OCI-LY7 (cell line): ENCODE results near the gene PARD6G. TPM values are rescaled to one million over a fixed set of nuclear protein-coding genes. Genes with fewer than 3 reads are reported as not detected.

ENCODE experiments used
- BruUV-seq: library from RNA; stranded (reverse); fragments of 400-500 nt; replicated peaks from 2 replicates; lab custom pipeline; 2021; lab: Mats Ljungman, UMichigan
- CTCF ChIA-PET: fragments of 300-600 bp; sonication (Branson Sonifier 250); formaldehyde crosslinking; loops from one replicate; lab custom pipeline; 2022; ENCODE audit warnings: antibody characterized with exemption; ENCODE audit not compliant: unreplicated experiment; lab: Charles Lee
- POLR2A ChIA-PET: fragments of 300-600 bp; sonication (Branson Sonifier 250); formaldehyde crosslinking; loops from one replicate; lab custom pipeline; 2022; ENCODE audit warnings: antibody characterized with exemption; lab: Charles Lee
- DNase-seq: peaks from one replicate; pipeline ENCODE4 v3.0.0-alpha.2; 2015; ENCODE audit warnings: low spot score
- H2AFZ ChIP-seq: fragments of 200-600 bp; sonication (generic), shearing (Covaris generic); 2 replicates; pipeline ENCODE4 v1.6.1; 2014; ENCODE audit warnings: mild to moderate bottlenecking, antibody characterized with exemption, low read length, moderate library complexity
- H3K27ac ChIP-seq: fragments of 200-600 bp; sonication (generic); 2 replicates; pipeline ENCODE4 v1.5.1; 2014; ENCODE audit warnings: mixed run types, low read depth, mild to moderate bottlenecking, moderate library complexity, low read length, inconsistent platforms; ENCODE audit not compliant: poor library complexity, severe bottlenecking
- H3K36me3 ChIP-seq: fragments of 200-600 bp; sonication (generic); 2 replicates; pipeline ENCODE4 v1.6.1; 2014; ENCODE audit warnings: mild to moderate bottlenecking, antibody characterized with exemption, low read length, moderate library complexity, mixed read lengths; ENCODE audit not compliant: insufficient read depth
- H3K4me1 ChIP-seq: fragments of 200-600 bp; sonication (generic); 2 replicates; pipeline ENCODE4 v1.5.1; 2014; ENCODE audit warnings: mild to moderate bottlenecking, low read length; ENCODE audit not compliant: insufficient read depth, poor library complexity, severe bottlenecking
- H3K4me2 ChIP-seq: fragments of 200-600 bp; sonication (generic); 2 replicates; pipeline ENCODE4 v1.6.1; 2014; ENCODE audit warnings: mild to moderate bottlenecking, low read length
- H3K4me3 ChIP-seq: fragments of 200-600 bp; sonication (generic); 2 replicates; pipeline ENCODE4 v1.5.1; 2014; ENCODE audit warnings: mild to moderate bottlenecking, low read depth, low read length; ENCODE audit not compliant: poor library complexity, severe bottlenecking
- H3K79me2 ChIP-seq: fragments of 200-600 bp; sonication (generic); 2 replicates; pipeline ENCODE4 v1.6.1; 2016; ENCODE audit warnings: low read depth, mild to moderate bottlenecking, low read length, moderate library complexity, mixed read lengths; ENCODE audit not compliant: insufficient read depth
- H3K9me2 ChIP-seq: fragments of 200-600 bp; sonication (generic); 2 replicates; pipeline ENCODE4 v1.6.1; 2016; ENCODE audit warnings: mild to moderate bottlenecking, low read length, mixed read lengths; ENCODE audit not compliant: insufficient read depth
- H3K9me3 ChIP-seq: fragments of 200-600 bp; sonication (generic); 2 replicates; pipeline ENCODE4 v1.6.1; 2014; ENCODE audit warnings: mild to moderate bottlenecking, mixed run types, low read length, mixed read lengths
- H4K20me1 ChIP-seq: fragments of 200-600 bp; sonication (generic); 2 replicates; pipeline ENCODE4 v1.6.1; 2014; ENCODE audit warnings: mild to moderate bottlenecking, antibody characterized with exemption, low read length, moderate library complexity, mixed read lengths; ENCODE audit not compliant: insufficient read depth
- CTCF ChIP-seq: fragments of 200-600 bp; sonication (generic); conservative IDR thresholded peaks from 2 replicates; pipeline ENCODE4 v1.5.1; 2014; ENCODE audit warnings: mild to moderate bottlenecking, antibody characterized with exemption, low read length, moderate library complexity, mixed read lengths
- EZH2phosphoT487 ChIP-seq: fragments of 200-600 bp; sonication (generic); IDR thresholded peaks from 2 replicates; pipeline ENCODE4 v1.6.1; 2018; ENCODE audit warnings: low read depth, borderline replicate concordance, mild to moderate bottlenecking, mixed run types, antibody characterized with exemption, low read length, moderate library complexity, mixed read lengths
- intact Hi-C: fragments of 100-400 bp; cut with micrococcal nuclease; formaldehyde crosslinking; loops from one replicate; pipeline ENCODE4 v1.10.0; 2022; ENCODE audit not compliant: unreplicated experiment
- total RNA-seq, 2 experiments: library from RNA; depleted of rRNA in 1 of 2; stranded (reverse); fragments of >200 nt in 1 of 2; shearing (Covaris generic) in 1 of 2; gene quantifications; 2 replicates each; pipeline ENCODE4 v1.2.3, GENCODE V29; 2014 to 2022

Gene PARD6G
- total RNA-seq, 2 experiments from 2014 or later = 0.03 TPM; not detected in 1

- CTCF ChIA-PET = no interaction called here
- no peak overlapping the region for H2AFZ ChIP-seq
- no peaks in the 10 kb centered on the region for H4K20me1 ChIP-seq
- no peaks in the 10 kb centered on the region for H3K4me1 ChIP-seq
- no peaks in the 10 kb centered on the region for H3K79me2 ChIP-seq
- H3K9me2 ChIP-seq = no peaks in the 10 kb centered on the region
- POLR2A ChIA-PET = no interaction called here
- no peak overlapping the region for H3K4me2 ChIP-seq
- no peak overlapping the region for H3K4me3 ChIP-seq
- no peak for TF ChIP-seq EZH2phosphoT487
- no peak for TF ChIP-seq CTCF
- intact Hi-C loops = no loop called here
- BruUV-seq = no TSS peak
- no peaks in the 10 kb centered on the region for H3K9me3 ChIP-seq
- no peaks in the 10 kb centered on the region for H3K36me3 ChIP-seq
- DNase-seq = no peak
- no peak overlapping the region for H3K27ac ChIP-seq
Measured at GRCh38 chr18:80190311-80190710, 57.0 kb downstream of the PARD6G start.

GRCh38 chr18:80189531-80189865 is 57.8 kb downstream of the PARD6G start:
- no peaks in the 10 kb centered on the region for H4K20me1 ChIP-seq
- H3K36me3 ChIP-seq = no peaks in the 10 kb centered on the region
- no peak overlapping the region for H3K4me3 ChIP-seq
- no peaks in the 10 kb centered on the region for H3K9me3 ChIP-seq
- H2AFZ ChIP-seq = no peak overlapping the region
- H3K9me2 ChIP-seq = no peaks in the 10 kb centered on the region
- ChIA-PET CTCF (no interaction called here), POLR2A (no interaction called here)
- BruUV-seq = no TSS peak
- no peaks in the 10 kb centered on the region for H3K79me2 ChIP-seq
- no peaks in the 10 kb centered on the region for H3K4me1 ChIP-seq
- TF ChIP-seq EZH2phosphoT487 (no peak), CTCF (no peak)
- no peak overlapping the region for H3K4me2 ChIP-seq
- DNase-seq = no peak
- intact Hi-C loops = no loop called here
- H3K27ac ChIP-seq = no peak overlapping the region

- ChIA-PET CTCF (no interaction called here), POLR2A (no interaction called here)
- Histone ChIP-seq H3K4me2 (no peak overlapping the region), H4K20me1 (no peaks in the 10 kb centered on the region), H3K4me3 (no peak overlapping the region), H3K4me1 (no peaks in the 10 kb centered on the region), H3K79me2 (no peaks in the 10 kb centered on the region), H3K9me2 (no peaks in the 10 kb centered on the region), H2AFZ (no peak overlapping the region), H3K9me3 (no peaks in the 10 kb centered on the region), H3K36me3 (no peaks in the 10 kb centered on the region), H3K27ac (no peak overlapping the region)
- intact Hi-C loops = no loop called here
- BruUV-seq = no TSS peak
- no peak for TF ChIP-seq CTCF
- TF ChIP-seq EZH2phosphoT487 = no peak
- DNase-seq = no peak
Measured at GRCh38 chr18:80188643-80189530, 58.4 kb downstream of the PARD6G start.
